ENCODE data around the gene BCL2L13.
"Not testable (repeated sequence)": the region's sequence is repeated elsewhere in the genome, so short reads cannot be mapped to it uniquely, and the experiment has no call there.

Gene BCL2L13

DNA sequence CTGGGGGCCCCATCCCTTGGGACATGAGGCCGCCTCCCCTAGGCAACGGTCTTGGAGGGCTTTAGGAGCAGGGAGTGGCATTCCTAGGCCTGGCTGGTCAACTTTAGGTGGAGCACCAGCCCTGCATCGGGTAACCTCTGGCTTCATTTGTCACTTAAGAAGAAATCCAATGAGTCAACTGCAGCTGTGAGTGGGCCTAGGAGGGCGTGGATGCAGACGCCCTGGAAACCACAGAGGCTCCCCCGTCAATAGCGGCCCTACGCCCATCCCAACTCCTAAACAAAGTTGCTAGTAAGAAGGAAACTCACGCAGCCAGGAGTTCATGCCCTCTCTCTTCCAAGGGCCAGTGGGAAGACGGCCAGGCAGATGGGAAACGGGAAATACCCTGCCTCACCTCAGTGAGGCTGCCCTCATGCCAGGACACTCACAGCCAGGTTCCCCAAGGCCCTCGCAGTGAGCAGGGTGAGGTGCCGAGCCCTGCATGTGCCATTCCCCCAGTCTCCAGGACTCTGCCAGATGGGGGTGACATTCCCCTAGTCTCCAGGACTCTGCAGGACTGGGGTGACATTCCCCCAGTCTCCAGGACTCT, 114.9 kb downstream of the BCL2L13 start:
- TF ChIP-seq, protein P1, sequence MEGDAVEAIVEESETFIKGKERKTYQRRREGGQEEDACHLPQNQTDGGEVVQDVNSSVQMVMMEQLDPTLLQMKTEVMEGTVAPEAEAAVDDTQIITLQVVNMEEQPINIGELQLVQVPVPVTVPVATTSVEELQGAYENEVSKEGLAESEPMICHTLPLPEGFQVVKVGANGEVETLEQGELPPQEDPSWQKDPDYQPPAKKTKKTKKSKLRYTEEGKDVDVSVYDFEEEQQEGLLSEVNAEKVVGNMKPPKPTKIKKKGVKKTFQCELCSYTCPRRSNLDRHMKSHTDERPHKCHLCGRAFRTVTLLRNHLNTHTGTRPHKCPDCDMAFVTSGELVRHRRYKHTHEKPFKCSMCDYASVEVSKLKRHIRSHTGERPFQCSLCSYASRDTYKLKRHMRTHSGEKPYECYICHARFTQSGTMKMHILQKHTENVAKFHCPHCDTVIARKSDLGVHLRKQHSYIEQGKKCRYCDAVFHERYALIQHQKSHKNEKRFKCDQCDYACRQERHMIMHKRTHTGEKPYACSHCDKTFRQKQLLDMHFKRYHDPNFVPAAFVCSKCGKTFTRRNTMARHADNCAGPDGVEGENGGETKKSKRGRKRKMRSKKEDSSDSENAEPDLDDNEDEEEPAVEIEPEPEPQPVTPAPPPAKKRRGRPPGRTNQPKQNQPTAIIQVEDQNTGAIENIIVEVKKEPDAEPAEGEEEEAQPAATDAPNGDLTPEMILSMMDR (IDR thresholded peaks at IDR 0.05) = no peak
- no peaks in the 10 kb centered on the region for H3K36me3 ChIP-seq
- H3K4me1 ChIP-seq = no peaks in the 10 kb centered on the region
- H3K27me3 ChIP-seq = no peaks in the 10 kb centered on the region
- no peak for DNase-seq
- no peak overlapping the region for H3K27ac ChIP-seq
- intact Hi-C loops (cut with DNase I; ENCODE audit: low total_unique reads) = no loop called here
- no peaks in the 10 kb centered on the region for H3K9me3 ChIP-seq
- no peak overlapping the region for H3K4me3 ChIP-seq

DNA sequence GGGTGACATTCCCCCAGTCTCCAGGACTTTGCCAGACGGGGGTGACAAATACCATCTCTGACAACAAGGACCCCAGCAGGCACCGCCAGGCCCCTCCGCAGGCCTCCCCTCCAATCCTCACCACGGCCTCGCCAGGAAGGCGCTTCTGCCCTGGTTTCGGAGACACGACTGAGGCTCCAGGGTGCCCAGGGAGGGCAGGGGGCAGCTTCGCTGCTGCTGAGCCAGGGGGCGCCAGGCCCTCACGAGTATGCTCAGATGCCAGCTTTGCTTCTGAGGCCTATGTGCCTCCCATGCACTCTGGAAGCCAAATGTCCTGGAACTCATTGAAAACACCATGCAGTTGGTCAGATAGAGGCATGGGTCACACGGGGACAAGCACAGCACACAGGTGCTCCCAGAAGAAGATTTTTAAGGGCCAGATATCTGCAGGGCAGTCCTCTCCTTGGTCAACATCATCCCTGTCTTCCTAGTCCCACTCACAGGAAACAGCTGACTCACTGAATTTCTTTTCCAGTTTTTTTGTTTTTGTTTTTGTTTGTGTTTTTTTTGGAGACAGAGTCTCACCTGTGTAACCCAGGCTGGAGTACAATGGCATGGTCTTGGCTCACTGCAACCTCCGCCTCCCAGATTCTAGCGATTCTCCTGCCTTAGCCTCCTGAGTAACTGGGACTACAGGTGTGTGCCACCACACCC, 115.8 kb downstream of the BCL2L13 start:
- Histone ChIP-seq H3K9me3 (no peaks in the 10 kb centered on the region), H3K4me1 (no peaks in the 10 kb centered on the region), H3K27ac (no peak overlapping the region), H3K36me3 (no peaks in the 10 kb centered on the region), H3K27me3 (no peaks in the 10 kb centered on the region), H3K4me3 (no peak overlapping the region)
- no peak for DNase-seq
- intact Hi-C loops (cut with DNase I; ENCODE audit: low total_unique reads) = no loop called here
- TF ChIP-seq, protein P1 (IDR thresholded peaks at IDR 0.05) = no peak

DNA sequence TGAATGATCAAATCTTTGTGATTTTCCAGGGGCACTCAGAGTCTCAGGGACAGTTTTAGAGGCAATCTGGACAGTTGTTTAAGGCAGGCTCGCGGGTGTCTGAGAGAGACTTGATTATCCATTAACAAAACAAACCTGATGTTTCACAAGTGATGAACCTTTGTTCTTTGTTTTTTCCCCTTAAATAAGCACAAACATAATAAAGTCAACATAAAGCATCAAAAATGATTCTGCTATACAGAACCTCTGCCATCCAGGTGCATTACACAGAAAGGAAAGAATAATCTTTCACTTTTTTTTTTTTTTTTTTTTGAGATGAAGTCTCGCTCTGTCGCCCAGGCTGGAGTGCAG, 122.6 kb downstream of the BCL2L13 start:
- no peaks in the 10 kb centered on the region for H3K27me3 ChIP-seq
- H3K27ac ChIP-seq = no peak overlapping the region
- H3K4me1 ChIP-seq = no peaks in the 10 kb centered on the region
- TF ChIP-seq, protein P1 (IDR thresholded peaks at IDR 0.05) = no peak
- no peak overlapping the region for H3K4me3 ChIP-seq
- H3K9me3 ChIP-seq = no peaks in the 10 kb centered on the region
- intact Hi-C loops (cut with DNase I; ENCODE audit: low total_unique reads) = no loop called here
- no peaks in the 10 kb centered on the region for H3K36me3 ChIP-seq
- no peak for DNase-seq

DNA sequence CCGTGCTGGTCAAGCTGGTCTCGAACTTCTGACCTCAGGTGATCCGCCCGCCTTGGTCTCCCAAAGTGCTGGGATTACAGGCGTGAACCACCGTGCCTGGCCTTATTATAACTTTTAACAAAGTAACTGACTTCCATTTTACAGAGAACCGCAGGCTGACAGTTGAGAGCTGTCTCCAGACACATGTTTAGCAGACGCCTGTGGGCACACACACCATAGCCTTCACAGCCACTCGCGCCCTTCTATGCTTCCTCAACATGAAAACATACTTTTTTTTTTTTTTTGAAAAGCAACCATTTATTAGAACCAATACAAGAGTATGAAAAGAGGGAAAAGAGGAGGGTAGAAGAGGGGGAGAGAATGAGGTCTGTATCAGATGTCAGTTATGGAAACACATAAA, 124.9 kb downstream of the BCL2L13 start:
- H3K27ac ChIP-seq; H3K36me3 ChIP-seq; H3K27me3 ChIP-seq; H3K4me1 ChIP-seq; DNase-seq; H3K4me3 ChIP-seq; intact Hi-C loops (cut with DNase I; ENCODE audit: low total_unique reads); H3K9me3 ChIP-seq: not testable (repeated sequence)

DNA sequence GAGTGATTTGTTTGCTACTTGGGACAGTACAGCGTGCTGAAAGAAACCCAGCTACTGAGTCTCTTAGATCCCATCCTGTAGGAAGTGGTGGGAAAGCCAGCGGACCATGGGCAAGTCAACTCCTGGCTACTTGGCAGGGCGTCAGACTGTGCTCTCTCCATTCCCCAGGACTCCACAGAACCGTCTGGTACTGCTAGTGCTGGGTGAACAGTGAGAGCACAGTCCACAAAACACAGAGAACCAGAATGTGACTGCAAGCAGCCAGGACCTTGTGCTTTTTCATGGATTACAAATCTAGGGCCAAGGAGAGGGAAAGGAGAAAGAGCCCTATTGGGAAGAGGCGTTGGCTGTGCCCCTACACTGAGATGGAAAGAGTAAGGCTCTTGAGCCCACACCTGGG, 125.5 kb downstream of the BCL2L13 start:
- Histone ChIP-seq H3K9me3 (no peaks in the 10 kb centered on the region), H3K4me3 (no peak overlapping the region), H3K36me3 (no peaks in the 10 kb centered on the region), H3K4me1 (no peaks in the 10 kb centered on the region), H3K27me3 (no peaks in the 10 kb centered on the region), H3K27ac (no peak overlapping the region)
- TF ChIP-seq, protein P1 (IDR thresholded peaks at IDR 0.05) = no peak
- intact Hi-C loops (cut with DNase I; ENCODE audit: low total_unique reads) = no loop called here
- DNase-seq = no peak

DNA sequence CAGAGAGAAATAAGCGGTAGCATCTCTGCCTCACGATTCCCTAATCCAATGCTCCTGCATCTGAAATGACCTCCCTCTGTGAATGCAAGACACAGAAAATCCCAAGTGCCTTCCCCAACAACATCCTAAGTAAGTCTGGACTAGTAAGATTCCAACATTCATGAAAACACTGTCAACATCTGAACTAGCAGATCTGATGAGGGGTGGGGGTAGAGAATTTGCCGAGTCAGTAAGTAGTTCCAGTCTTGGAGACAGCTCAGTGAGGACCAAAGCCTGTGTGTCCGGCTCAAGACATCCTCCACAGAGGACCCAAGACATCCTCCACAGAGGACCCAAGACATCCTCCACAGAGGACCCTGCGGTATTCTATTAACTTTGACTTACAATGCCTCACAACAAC, 126.3 kb downstream of the BCL2L13 start:
- intact Hi-C loops (cut with DNase I; ENCODE audit: low total_unique reads); H3K27me3 ChIP-seq; H3K27ac ChIP-seq; H3K4me1 ChIP-seq; H3K9me3 ChIP-seq; DNase-seq; H3K4me3 ChIP-seq; H3K36me3 ChIP-seq: not testable (repeated sequence)

Data from tibial artery (tissue), 4 donors.